ENCODE measurements around the gene KRTAP4-16.
"Not testable (repeated sequence)": the region's sequence is repeated elsewhere in the genome, so short reads cannot be mapped to it uniquely, and the experiment has no call there.

KRTAP4-16 gene

DNA sequence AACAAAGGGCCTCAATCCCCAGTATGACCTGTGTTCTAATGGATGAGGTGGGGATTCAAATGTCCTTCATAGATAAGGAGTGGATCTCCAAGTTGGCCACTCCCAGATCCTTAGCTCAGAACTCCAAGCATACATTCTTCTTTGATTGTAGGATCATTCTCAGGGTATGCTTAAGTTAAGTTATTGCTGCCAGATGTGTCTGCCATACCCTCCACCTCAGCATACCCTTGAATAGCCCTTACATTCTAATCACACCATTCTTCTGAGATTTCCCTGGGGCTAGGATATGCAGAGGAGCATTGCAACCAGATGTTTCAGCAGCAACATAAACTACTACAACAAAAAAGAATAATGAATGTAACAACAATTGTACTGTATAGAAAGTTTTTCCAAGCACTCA lies 34.7 kb downstream of the KRTAP4-16 start:
- no peak overlapping the region for H3K4me3 ChIP-seq (ENCODE audit: low read depth, low read length)
- TF ChIP-seq, protein P1, sequence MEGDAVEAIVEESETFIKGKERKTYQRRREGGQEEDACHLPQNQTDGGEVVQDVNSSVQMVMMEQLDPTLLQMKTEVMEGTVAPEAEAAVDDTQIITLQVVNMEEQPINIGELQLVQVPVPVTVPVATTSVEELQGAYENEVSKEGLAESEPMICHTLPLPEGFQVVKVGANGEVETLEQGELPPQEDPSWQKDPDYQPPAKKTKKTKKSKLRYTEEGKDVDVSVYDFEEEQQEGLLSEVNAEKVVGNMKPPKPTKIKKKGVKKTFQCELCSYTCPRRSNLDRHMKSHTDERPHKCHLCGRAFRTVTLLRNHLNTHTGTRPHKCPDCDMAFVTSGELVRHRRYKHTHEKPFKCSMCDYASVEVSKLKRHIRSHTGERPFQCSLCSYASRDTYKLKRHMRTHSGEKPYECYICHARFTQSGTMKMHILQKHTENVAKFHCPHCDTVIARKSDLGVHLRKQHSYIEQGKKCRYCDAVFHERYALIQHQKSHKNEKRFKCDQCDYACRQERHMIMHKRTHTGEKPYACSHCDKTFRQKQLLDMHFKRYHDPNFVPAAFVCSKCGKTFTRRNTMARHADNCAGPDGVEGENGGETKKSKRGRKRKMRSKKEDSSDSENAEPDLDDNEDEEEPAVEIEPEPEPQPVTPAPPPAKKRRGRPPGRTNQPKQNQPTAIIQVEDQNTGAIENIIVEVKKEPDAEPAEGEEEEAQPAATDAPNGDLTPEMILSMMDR (IDR thresholded peaks at IDR 0.05; ENCODE audit: low read depth, low read length) = no peak
- TF ChIP-seq MYC (IDR thresholded peaks at IDR 0.05; ENCODE audit: low read depth, low read length) = no peak
- TF ChIP-seq, protein P2, sequence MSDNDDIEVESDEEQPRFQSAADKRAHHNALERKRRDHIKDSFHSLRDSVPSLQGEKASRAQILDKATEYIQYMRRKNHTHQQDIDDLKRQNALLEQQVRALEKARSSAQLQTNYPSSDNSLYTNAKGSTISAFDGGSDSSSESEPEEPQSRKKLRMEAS (IDR thresholded peaks at IDR 0.05; ENCODE audit: low read depth, low read length) = no peak
- TF ChIP-seq POLR2A (IDR thresholded peaks at IDR 0.05; ENCODE audit: extremely low read depth, insufficient read length) = no peak

DNA sequence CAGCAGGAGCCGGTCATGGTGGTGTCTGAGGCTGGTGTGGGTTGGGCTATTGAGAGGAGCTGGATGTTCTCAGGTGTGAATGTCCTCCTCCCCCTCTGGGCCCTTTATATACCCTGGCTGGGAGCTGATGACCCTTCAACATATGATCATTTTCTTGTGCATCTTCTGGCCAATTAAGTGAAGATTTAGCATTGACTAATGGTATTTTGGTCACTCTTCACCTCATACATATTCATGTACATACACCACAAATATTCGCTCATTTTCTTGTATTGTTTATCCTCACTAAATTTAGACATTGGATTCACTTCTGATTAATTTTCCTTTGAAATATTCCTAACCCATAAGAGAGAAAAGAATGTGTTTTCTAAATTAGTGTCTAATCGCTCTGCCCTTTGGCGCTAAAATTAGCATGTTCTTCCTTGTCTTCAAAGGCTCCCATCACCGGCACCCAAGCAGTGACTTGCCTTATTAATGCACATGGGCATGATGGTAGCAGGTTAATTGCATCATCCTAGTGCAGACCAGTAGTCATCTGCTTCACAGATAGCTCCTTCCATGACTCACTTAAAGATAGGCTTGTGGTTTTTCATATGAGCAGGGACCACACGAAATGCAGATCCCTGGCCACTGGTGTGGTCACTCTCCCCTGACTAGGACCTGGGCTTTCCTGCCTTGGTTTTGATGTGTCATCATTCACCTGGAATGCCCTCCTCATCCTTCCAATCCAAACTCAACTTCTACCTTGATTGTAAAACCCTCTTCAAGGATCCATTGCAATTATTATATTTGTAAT lies 36.0 kb downstream of the KRTAP4-16 start, which contains the start of gene KRTAP2-4:
TSS of gene KRTAP2-4 (minus strand) at position 51 of the 796 bp plus-strand sequence. CDS start at position 17, 34 bp downstream.
- TF ChIP-seq MYC (IDR thresholded peaks at IDR 0.05; ENCODE audit: low read depth, low read length) (no peak), POLR2A (IDR thresholded peaks at IDR 0.05; ENCODE audit: extremely low read depth, insufficient read length) (no peak)
- TF ChIP-seq, protein P1 (IDR thresholded peaks at IDR 0.05; ENCODE audit: low read depth, low read length) = no peak
- TF ChIP-seq, protein P2 (IDR thresholded peaks at IDR 0.05; ENCODE audit: low read depth, low read length) = no peak
- H3K4me3 ChIP-seq (ENCODE audit: low read depth, low read length) = no peak within 1 kb of the TSS
- DNase-seq (ENCODE audit: low read depth) = peak; percentile 49

More for the DNA sequence above, 34.7 kb downstream of the KRTAP4-16 start:
- DNase-seq (ENCODE audit: low read depth) = no peak

DNA sequence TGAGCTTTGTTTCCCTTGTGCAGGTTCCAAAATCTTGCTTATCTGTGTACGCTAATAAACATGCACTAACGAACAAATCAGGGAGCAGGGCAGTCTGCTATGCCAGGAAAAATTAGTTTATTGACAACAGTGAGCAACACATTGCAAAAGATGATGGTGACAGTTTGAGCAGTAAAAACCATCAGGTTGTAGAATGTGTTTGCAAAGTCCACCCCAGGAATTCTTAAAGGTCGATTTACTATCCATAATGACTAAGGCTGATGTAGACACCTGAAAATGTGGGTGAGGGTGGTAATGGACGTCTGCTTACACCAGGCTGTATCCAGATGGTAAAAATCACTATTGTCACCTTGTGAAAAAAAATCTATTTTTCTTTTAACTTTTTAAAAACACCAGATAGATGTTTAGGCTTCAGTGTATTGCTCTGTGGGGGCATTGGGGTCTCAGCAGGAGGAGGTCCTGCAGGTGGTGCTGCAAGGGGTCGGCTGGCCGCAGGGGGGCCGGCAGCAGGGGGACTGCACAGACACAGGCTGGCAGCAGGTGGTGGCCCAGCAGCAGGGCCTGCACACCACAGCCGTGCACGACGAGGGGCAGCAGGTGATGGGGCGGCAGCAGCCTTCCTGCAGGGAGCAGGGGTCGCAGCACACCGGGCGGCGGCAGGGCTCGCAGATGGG lies 36.9 kb downstream of the KRTAP4-16 start:
- not testable (repeated sequence) for H3K4me3 ChIP-seq (ENCODE audit: low read depth, low read length); DNase-seq (ENCODE audit: low read depth)

DNA sequence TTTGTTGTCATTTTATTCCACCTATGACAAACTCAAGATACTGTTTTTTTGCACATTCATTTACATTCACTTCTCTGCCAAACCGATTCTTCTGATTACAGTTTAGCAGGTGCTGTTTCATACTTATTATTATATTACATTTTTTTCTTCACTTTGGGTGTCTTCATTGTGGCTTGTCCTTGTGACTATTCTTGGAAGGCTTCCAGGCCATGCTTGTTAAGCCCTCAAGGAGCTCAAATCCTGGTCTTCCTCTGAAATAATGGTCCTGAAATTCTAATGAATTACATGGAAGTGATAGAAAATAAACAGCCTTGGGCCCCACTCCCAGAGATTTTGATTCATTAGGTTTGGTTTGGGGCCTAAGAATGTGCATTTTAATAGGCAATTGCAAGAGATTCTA lies 37.7 kb downstream of the KRTAP4-16 start:
- DNase-seq (ENCODE audit: low read depth) = no peak
- no peak overlapping the region for H3K4me3 ChIP-seq (ENCODE audit: low read depth, low read length)
- TF ChIP-seq, protein P2 (IDR thresholded peaks at IDR 0.05; ENCODE audit: low read depth, low read length) = no peak
- no peak for TF ChIP-seq MYC (IDR thresholded peaks at IDR 0.05; ENCODE audit: low read depth, low read length)
- TF ChIP-seq, protein P1 (IDR thresholded peaks at IDR 0.05; ENCODE audit: low read depth, low read length) = no peak
- TF ChIP-seq POLR2A (IDR thresholded peaks at IDR 0.05; ENCODE audit: extremely low read depth, insufficient read length) = no peak

DNA sequence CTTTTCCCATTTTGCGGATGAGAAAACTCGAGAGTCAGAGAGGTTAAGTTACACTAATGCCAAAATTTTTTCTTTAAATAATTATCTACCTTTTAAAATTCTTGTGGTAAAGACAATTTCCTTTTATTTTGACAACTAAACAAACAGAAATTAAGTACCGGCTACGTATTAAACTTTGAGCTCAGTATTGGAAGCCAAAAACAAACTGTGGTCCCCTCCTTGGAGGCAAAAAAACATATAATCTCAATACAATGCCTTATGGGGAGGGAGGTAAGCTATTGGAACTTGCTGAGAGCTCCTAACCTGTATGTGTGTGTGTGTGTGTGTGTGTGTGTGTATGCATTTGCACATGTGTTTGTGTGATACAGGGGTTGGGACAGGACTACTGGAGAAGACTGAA lies 38.6 kb downstream of the KRTAP4-16 start:
- DNase-seq (ENCODE audit: low read depth) = no peak
- no peak for TF ChIP-seq MYC (IDR thresholded peaks at IDR 0.05; ENCODE audit: low read depth, low read length)
- no peak for TF ChIP-seq POLR2A (IDR thresholded peaks at IDR 0.05; ENCODE audit: extremely low read depth, insufficient read length)
- TF ChIP-seq, protein P2 (IDR thresholded peaks at IDR 0.05; ENCODE audit: low read depth, low read length) = no peak
- TF ChIP-seq, protein P1 (IDR thresholded peaks at IDR 0.05; ENCODE audit: low read depth, low read length) = no peak

DNA sequence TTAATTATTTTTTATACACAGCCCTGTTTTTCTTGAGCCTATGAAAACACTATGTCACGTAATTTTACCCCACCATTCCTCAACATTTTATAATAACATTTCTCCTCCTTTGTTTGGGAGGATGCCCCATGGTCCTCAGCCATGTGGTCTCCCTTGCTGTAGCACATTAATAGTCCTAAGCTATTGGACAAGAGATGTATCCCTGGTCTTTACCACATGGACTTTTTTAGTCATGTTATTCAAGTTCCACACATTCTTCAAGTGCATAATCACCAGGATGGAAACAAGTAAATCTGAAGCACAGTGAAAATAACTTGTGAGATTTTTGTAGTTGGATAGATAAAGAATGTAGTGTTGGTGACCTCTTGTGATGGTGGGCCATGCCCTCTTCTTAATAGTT lies 40.0 kb downstream of the KRTAP4-16 start:
- H3K4me3 ChIP-seq (ENCODE audit: low read depth, low read length) = no peak overlapping the region
- no peak for DNase-seq (ENCODE audit: low read depth)
- TF ChIP-seq, protein P1 (IDR thresholded peaks at IDR 0.05; ENCODE audit: low read depth, low read length) = no peak
- TF ChIP-seq MYC (IDR thresholded peaks at IDR 0.05; ENCODE audit: low read depth, low read length) (no peak), POLR2A (IDR thresholded peaks at IDR 0.05; ENCODE audit: extremely low read depth, insufficient read length) (no peak)
- TF ChIP-seq, protein P2 (IDR thresholded peaks at IDR 0.05; ENCODE audit: low read depth, low read length) = no peak

More for the DNA sequence above, 38.6 kb downstream of the KRTAP4-16 start:
- no peak overlapping the region for H3K4me3 ChIP-seq (ENCODE audit: low read depth, low read length)
